GM19324 (cell line): Measurements from ENCODE around the gene ADAMTS16.

Experiments used
- ATAC-seq: cut with Tn5 transposase; IDR thresholded peaks from one replicate; pipeline ENCODE4 v1.9.1; 2021; ENCODE audit warnings: mild to moderate bottlenecking, moderate library complexity; ENCODE audit not compliant: unreplicated experiment, low FRiP score

The ADAMTS16 gene

GRCh38 chr5:5363045-5363444 is 222.9 kb downstream of the ADAMTS16 start:
- no peak for ATAC-seq

- no peak for ATAC-seq
Observed at GRCh38 chr5:5364932-5365331, 224.8 kb downstream of the ADAMTS16 start.

- ATAC-seq = no peak
Observed at GRCh38 chr5:5367739-5368138, 227.6 kb downstream of the ADAMTS16 start.

GRCh38 chr5:5369051-5369605 is 229.0 kb downstream of the ADAMTS16 start:
- no peak for ATAC-seq
